Measurements from ENCODE around the gene SH3PXD2B.

- TF ChIP-seq CTCF (conservative IDR thresholded peaks at IDR 0.05 in 1 of 2, IDR thresholded peaks at IDR 0.05 in 1 of 2; ENCODE audit: low read depth in 1 of 2, low read length in 2 of 2) (no peak), EZH2 (IDR thresholded peaks at IDR 0.05; ENCODE audit: low read length, missing control alignments) (no peak)
Observed at GRCh38 chr5:172425402-172425801, 28.9 kb downstream of the SH3PXD2B start.
